ENCODE results near the gene EXTL2.
"Not testable (repeated sequence)": the region's sequence is repeated elsewhere in the genome, so short reads cannot be mapped to it uniquely, and the experiment has no call there.

The EXTL2 gene

DNA sequence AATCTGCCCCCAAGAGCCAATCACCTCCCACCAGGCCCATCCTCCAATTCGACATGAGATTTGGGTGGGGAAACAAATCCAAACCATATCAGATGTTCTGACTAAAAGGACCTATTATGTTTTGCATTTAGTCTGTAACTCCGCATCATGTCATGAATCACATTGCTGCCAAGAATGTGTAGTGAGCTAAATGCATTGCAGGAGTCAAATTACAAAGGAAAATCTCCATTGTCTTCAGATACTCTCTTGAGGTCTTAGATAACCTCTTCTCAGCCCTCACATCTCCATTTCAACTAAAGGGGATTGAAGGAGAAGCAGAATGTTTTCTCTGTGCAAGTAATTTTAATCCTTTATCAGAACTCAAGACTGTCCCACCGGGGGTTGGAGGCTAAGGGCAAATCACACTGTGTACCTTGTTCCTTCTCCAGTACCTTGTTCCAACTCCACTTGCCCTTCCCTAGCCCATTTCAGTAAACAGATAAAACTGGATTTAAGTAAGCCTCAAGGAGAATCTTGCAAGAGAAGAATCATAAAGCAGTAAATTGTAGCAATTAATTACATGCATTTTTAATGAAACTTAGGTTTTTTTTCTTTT, 34.1 kb downstream of the EXTL2 start:
- no peaks in the 10 kb centered on the region for H3K36me3 Mint-ChIP-seq (ENCODE audit: low read depth)
- H3K27ac Mint-ChIP-seq, result no peak overlapping the region
- no peaks in the 10 kb centered on the region for H3K9me3 Mint-ChIP-seq
- H3K27me3 Mint-ChIP-seq, result no peaks in the 10 kb centered on the region
- H3K4me1 Mint-ChIP-seq (ENCODE audit: low read depth), result no peaks in the 10 kb centered on the region
- no peak for DNase-seq
- H3K4me3 Mint-ChIP-seq, result no peak overlapping the region

GRCh38 chr1:100855116-100855515, 39.5 kb downstream of the EXTL2 start:
- H3K4me3 Mint-ChIP-seq; H3K27ac Mint-ChIP-seq; H3K9me3 Mint-ChIP-seq; H3K4me1 Mint-ChIP-seq (ENCODE audit: low read depth); DNase-seq; H3K27me3 Mint-ChIP-seq; H3K36me3 Mint-ChIP-seq (ENCODE audit: low read depth): not testable (repeated sequence)

GRCh38 chr1:100852976-100853375, 41.7 kb downstream of the EXTL2 start:
- Mint-ChIP-seq H3K27ac (no peak overlapping the region), H3K4me1 (ENCODE audit: low read depth) (no peaks in the 10 kb centered on the region), H3K27me3 (peaks cover 9% of the 10 kb centered on the region), H3K36me3 (ENCODE audit: low read depth) (no peaks in the 10 kb centered on the region), H3K9me3 (no peaks in the 10 kb centered on the region), H3K4me3 (no peak overlapping the region)
- no peak for DNase-seq

- peaks cover 9% of the 10 kb centered on the region for H3K27me3 Mint-ChIP-seq
- H3K27ac Mint-ChIP-seq, result no peak overlapping the region
- no peaks in the 10 kb centered on the region for H3K4me1 Mint-ChIP-seq (ENCODE audit: low read depth)
- H3K9me3 Mint-ChIP-seq, result no peaks in the 10 kb centered on the region
- H3K4me3 Mint-ChIP-seq, result no peak overlapping the region
- DNase-seq, result no peak
- no peaks in the 10 kb centered on the region for H3K36me3 Mint-ChIP-seq (ENCODE audit: low read depth)
Observed at GRCh38 chr1:100851726-100852125, 42.9 kb downstream of the EXTL2 start.

DNA sequence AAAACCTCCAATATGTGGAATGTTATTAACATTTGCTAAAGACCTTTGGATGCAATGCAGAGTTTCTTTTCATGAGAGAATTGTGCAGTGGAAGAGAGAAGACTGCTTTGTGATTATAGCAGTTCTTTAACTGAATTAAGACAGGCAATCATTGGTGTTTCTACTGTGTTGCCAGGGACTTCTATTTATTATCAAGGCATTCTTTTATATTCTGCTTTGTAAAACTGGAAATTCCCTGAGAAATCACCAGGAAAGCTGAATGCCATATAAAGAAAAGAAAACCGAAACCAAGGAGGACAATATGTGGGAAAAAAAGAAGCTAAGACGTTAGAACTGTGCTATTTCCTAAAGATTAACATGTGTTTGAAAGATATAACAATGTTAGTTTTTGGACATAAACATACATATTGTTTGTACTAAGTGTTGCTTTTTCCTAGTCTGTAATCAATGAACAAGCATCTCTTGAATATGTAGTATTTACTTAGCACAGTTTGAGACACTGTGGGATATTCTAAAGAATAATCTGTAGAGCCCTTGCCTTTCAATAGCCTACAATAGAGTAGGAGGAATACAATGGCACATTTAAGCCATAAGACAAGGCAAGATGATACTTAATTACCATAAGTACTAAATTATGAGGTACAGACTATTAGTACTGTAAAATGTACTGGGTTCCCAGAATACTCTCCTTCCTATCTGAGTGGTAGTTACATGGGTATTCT, 47.1 kb downstream of the EXTL2 start:
- peaks cover 9% of the 10 kb centered on the region for H3K27me3 Mint-ChIP-seq
- H3K9me3 Mint-ChIP-seq, result no peaks in the 10 kb centered on the region
- H3K4me1 Mint-ChIP-seq (ENCODE audit: low read depth), result no peaks in the 10 kb centered on the region
- no peak overlapping the region for H3K27ac Mint-ChIP-seq
- no peaks in the 10 kb centered on the region for H3K36me3 Mint-ChIP-seq (ENCODE audit: low read depth)
- no peak overlapping the region for H3K4me3 Mint-ChIP-seq
- no peak for DNase-seq

GRCh38 chr1:100843160-100843559, 51.5 kb downstream of the EXTL2 start:
- H3K36me3 Mint-ChIP-seq (ENCODE audit: low read depth); H3K4me3 Mint-ChIP-seq; H3K27me3 Mint-ChIP-seq; H3K4me1 Mint-ChIP-seq (ENCODE audit: low read depth); DNase-seq; H3K27ac Mint-ChIP-seq; H3K9me3 Mint-ChIP-seq: not testable (repeated sequence)

DNA sequence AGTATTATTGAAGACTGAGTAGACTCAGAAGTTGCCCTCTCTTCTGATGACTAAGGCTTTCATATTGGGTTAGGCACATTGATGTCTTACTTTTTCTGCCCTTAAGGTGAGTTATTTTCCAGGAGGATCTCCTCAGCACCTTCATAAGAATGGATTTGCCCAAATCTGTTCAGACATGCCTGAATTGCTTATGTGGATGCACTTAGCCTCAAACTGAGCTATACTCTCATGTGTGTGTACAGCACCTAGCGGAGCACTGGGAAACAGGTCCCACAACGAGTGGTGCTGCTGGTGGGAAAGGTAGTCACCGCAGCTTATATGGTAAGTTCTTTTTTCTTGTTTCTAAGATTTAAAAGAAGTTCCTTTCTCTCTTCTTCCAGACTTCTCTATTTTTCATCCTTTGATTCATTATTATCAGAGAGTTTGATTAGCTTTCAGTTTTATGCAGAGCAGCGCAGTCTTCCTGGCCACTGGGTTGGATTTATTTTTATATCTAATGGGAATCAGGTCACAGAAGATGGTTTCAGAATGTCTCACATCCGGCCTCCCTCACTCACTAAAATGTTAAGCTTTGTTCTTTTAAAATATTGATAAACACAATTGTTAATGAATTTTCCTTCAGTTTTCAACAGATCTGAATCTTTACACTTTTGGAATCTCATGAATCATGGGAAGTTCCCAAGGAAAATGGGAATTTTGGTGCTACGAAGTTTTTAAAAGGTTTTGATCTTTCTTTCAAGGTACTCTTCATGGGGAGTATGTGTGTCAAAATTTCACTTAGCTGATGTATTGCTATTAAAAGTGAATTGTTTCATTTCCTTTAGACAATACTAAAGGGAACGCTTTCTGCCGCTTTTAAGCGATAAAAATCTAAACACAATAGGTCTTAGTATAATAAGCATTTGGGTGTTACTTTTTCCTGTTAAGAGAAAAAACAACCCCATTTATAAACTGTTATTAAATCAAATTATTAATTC, 58.5 kb downstream of the EXTL2 start:
- DNase-seq, result no peak
- Mint-ChIP-seq H3K4me3 (no peak overlapping the region), H3K27ac (no peak overlapping the region), H3K9me3 (no peaks in the 10 kb centered on the region), H3K27me3 (no peaks in the 10 kb centered on the region), H3K36me3 (ENCODE audit: low read depth) (no peaks in the 10 kb centered on the region), H3K4me1 (ENCODE audit: low read depth) (peaks cover 2% of the 10 kb centered on the region)

- no peak for DNase-seq
- Mint-ChIP-seq H3K27me3 (peaks cover under 1% of the 10 kb centered on the region), H3K9me3 (no peaks in the 10 kb centered on the region), H3K27ac (no peak overlapping the region), H3K4me3 (no peak overlapping the region), H3K4me1 (ENCODE audit: low read depth) (peaks cover 2% of the 10 kb centered on the region), H3K36me3 (ENCODE audit: low read depth) (no peaks in the 10 kb centered on the region)
Observed at GRCh38 chr1:100834777-100835660, 59.6 kb downstream of the EXTL2 start.

DNA sequence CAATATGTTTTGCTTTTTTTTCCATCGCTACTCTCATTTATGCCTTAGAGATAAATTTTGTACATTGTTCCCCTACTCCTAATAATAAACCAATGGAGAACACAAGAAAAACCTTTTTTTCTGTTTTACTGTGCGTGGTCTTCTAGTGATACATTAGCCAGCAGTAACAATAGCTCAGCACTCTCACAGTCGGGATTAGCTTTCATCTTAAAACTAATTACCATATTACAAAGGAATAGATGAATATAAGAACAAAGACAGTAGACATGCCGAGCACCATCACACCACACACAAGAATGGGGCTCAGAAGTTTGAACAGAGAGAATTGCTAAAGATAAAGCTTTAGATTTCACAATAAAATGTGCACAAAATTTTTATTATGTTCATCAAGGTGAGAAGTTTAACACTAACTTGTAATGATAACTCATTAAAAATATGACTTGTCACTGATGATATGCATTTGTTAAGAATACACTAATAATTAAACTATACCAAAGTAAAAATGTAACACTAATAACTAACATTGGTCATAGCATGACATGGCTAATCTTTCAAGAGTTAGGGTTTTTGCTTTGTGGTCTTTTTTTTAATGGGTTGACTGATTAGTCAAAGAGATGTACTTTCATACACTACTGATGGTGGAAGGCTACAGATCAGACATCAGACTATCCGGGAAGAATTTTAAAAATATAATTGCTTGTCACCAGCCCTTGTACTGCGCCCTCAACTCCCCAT, 61.8 kb downstream of the EXTL2 start:
- no peak for DNase-seq
- H3K27ac Mint-ChIP-seq, result no peak overlapping the region
- H3K4me1 Mint-ChIP-seq (ENCODE audit: low read depth), result peaks cover 2% of the 10 kb centered on the region
- peaks cover 12% of the 10 kb centered on the region for H3K27me3 Mint-ChIP-seq
- H3K4me3 Mint-ChIP-seq, result no peak overlapping the region
- no peaks in the 10 kb centered on the region for H3K36me3 Mint-ChIP-seq (ENCODE audit: low read depth)
- peaks cover 3% of the 10 kb centered on the region for H3K9me3 Mint-ChIP-seq

DNA sequence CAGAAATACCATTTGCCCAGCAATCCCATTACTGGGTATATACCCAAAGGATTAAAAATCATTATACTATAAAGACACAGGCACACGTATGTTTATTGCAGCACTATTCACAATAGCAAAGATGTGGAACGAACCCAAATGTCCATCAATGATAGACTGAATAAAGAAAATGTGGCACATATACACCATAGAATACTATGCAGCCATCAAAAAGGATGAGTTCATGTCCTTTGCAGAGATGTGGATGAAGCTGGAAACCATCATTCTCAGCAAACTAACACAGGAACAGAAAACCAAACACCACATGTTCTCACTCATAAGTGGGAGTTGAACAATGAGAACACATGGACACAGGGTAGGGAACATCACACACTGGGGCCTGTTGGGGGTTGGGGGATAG, 69.0 kb downstream of the EXTL2 start:
- Mint-ChIP-seq H3K9me3 (peaks cover 25% of the 10 kb centered on the region), H3K27me3 (peaks cover 22% of the 10 kb centered on the region)
- not testable (repeated sequence) for H3K36me3 Mint-ChIP-seq (ENCODE audit: low read depth); DNase-seq; H3K4me1 Mint-ChIP-seq (ENCODE audit: low read depth); H3K4me3 Mint-ChIP-seq; H3K27ac Mint-ChIP-seq
